HepG2 (cell line): ENCODE measurements around the gene LAMA5. TPM values are rescaled to one million over a fixed set of nuclear protein-coding genes. Genes with fewer than 3 reads are reported as not detected.

Source experiments
- GABPA ChIP-seq, 2 experiments: IDR thresholded peaks; 2 replicates each; pipeline ENCODE4 v1.6.1; 2011 to 2016; ENCODE audit warnings: low read depth in 2 of 2, low read length in 1 of 2, missing biosample characterization in 1 of 2, missing genetic modification characterization in 1 of 2
- MAFK ChIP-seq, 2 experiments: IDR thresholded peaks in 1 of 2; conservative IDR thresholded peaks in 1 of 2; 2 replicates each; pipeline ENCODE4 v1.6.1; 2011; ENCODE audit warnings: improper control_type of control experiment in 2 of 2, low read length in 2 of 2
- MTF1 ChIP-seq: sonication (generic); formaldehyde crosslinking; IDR thresholded peaks from 2 replicates; pipeline ENCODE4 v1.5.0; 2020; ENCODE audit warnings: missing genetic modification reagents
- NCOA1 ChIP-seq: sonication (generic); formaldehyde crosslinking; IDR thresholded peaks from 2 replicates; pipeline ENCODE4 v1.9.0; 2021; ENCODE audit warnings: missing genetic modification reagents
- NFIB ChIP-seq: sonication (generic); formaldehyde crosslinking; IDR thresholded peaks from 2 replicates; pipeline ENCODE4 v1.9.0; 2021; ENCODE audit warnings: missing genetic modification reagents, mild to moderate bottlenecking, borderline replicate concordance
- PRPF4 ChIP-seq: fragments of 200-400 bp; formaldehyde crosslinking; IDR thresholded peaks from 2 replicates; pipeline ENCODE4 v1.6.1; 2016; ENCODE audit warnings: low read length, low read depth; ENCODE audit not compliant: poor library complexity, severe bottlenecking
- SOX13 ChIP-seq, 3 experiments: fragments of 450-650 bp in 1 of 3; sonication (generic) in 1 of 3; formaldehyde crosslinking in 1 of 3; IDR thresholded peaks in 2 of 3; conservative IDR thresholded peaks in 1 of 3; 2 replicates each; pipeline versions ENCODE4 v1.5.0 to v1.6.1; 2016 to 2020; ENCODE audit warnings: antibody characterized with exemption in 1 of 3, mild to moderate bottlenecking in 1 of 3, missing compliant biosample characterization in 1 of 3, missing genetic modification reagents in 1 of 3, moderate library complexity in 1 of 3
- TBL1XR1 ChIP-seq: fragments of 150-350 bp; IDR thresholded peaks from 2 replicates; pipeline ENCODE4 v1.6.1; 2014; ENCODE audit warnings: borderline replicate concordance, low read length; ENCODE audit not compliant: partially characterized antibody
- TBP ChIP-seq: sonication (generic); formaldehyde crosslinking; IDR thresholded peaks from 2 replicates; pipeline ENCODE4 v1.5.0; 2020; ENCODE audit warnings: missing genetic modification reagents
- ZNF629 ChIP-seq: sonication (generic); formaldehyde crosslinking; conservative IDR thresholded peaks from 2 replicates; pipeline ENCODE4 v1.5.0; 2020; ENCODE audit warnings: missing genetic modification reagents
- ZNF652 ChIP-seq: IDR thresholded peaks from 2 replicates; pipeline ENCODE4 v1.6.1; 2016; ENCODE audit warnings: low read depth, borderline replicate concordance
- ZNF720 ChIP-seq: sonication (generic); formaldehyde crosslinking; IDR thresholded peaks from 2 replicates; pipeline ENCODE4 v1.4.0; 2020; ENCODE audit warnings: missing genetic modification reagents
- polyA plus RNA-seq, 8 experiments: library from polyadenylated mRNA; depleted of rRNA in 3 of 8; stranded (reverse) in 7 of 8; unstranded in 1 of 8; fragments of >200 nt; fragmentation: Illumina TruSeq in 4 of 8; extraction: Trizol in 4 of 8; gene quantifications; 2 replicates each; pipeline versions ENCODE4 v1.2.1 to v1.2.3, GENCODE V29; 2011 to 2016; ENCODE audit warnings: low read depth in 4 of 8, missing spikeins in 1 of 8, mixed read lengths in 1 of 8; ENCODE audit not compliant: insufficient read depth in 1 of 8
- total RNA-seq, 5 experiments: library from RNA; depleted of rRNA; stranded (reverse); fragments of >200 nt; fragmentation: Illumina TruSeq; extraction: Trizol; gene quantifications; 2 replicates each; pipeline ENCODE4 v1.2.3, GENCODE V29; 2016; ENCODE audit warnings: low read depth in 1 of 5
- TF ChIP-seq, protein P1 (sequence below): sonication (generic); formaldehyde crosslinking; IDR thresholded peaks from 2 replicates; pipeline ENCODE4 v1.4.0; 2020; ENCODE audit warnings: missing genetic modification reagents
- TF ChIP-seq, protein P2 (sequence below), 2 experiments: sonication (generic) in 1 of 2; formaldehyde crosslinking in 1 of 2; IDR thresholded peaks; 2 replicates each; pipeline versions ENCODE4 v1.4.0 to v1.6.1; 2016 to 2020; ENCODE audit warnings: borderline replicate concordance in 1 of 2, low read depth in 1 of 2, mild to moderate bottlenecking in 1 of 2, missing genetic modification reagents in 1 of 2

The LAMA5 gene
- total and polyA plus RNA-seq, 2 of the 13 experiments (the other 11 are each of a cell fraction or from before 2014, with no cell fraction given), result 21.0 to 44.7 TPM

DNA sequence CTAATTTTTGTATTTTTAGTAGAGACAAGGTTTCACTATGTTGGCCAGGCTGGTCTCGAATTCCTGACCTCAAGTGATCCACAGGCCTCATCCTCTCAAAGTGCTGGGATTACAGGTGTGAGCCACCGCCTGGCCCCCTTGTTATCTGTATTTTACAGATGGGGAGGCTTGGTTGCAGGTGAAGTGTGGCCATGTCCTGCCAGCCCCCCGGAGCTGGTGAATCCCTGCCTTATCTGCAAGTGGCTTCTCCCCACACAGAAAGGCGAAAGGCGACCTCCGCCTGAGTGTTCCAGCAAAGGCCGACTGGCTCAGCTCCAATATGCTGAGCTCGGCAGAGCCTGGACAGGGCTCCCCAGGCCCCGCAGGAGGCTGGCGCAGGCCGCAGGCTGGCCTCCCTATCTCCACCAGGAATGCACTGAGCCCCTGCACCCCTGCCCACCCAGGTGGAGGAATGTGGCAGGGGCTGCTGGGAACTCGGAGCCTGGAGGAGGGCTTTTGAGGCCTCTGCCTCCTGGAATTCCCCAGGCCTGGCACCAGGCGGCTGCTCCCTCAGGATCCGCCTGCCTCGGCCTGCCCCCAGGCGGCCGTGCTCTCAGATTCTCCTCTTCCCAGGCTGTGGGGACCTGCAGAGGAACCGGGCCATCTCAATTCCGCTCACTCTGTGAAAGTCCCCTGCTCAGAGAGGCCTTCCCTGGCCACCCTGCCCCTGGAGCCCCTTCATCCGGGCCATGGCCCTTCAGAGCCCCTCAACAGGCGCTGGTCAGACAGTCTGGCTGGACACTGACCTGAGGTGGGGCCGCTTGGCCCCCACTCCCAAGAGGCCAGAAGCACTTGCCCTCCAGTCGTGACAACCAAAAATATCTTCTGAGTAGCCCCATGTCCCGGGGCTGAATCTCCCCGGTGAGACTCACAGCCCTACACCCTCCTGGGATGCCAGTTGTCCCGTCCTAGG lies 9.3 kb upstream of the LAMA5 start (continued):
- no peak for TF ChIP-seq SOX13 (IDR thresholded peaks at IDR 0.05)
- peak in 1 of 2 experiments; percentile 14; a peak in 1 of 4 replicates for TF ChIP-seq SOX13 (CRISPR knock-in tag; conservative IDR thresholded peaks at IDR 0.05 in 1 of 2, IDR thresholded peaks at IDR 0.05 in 1 of 2)
- no peak for TF ChIP-seq ZNF652 (CRISPR knock-in tag)
- TF ChIP-seq, protein P1, sequence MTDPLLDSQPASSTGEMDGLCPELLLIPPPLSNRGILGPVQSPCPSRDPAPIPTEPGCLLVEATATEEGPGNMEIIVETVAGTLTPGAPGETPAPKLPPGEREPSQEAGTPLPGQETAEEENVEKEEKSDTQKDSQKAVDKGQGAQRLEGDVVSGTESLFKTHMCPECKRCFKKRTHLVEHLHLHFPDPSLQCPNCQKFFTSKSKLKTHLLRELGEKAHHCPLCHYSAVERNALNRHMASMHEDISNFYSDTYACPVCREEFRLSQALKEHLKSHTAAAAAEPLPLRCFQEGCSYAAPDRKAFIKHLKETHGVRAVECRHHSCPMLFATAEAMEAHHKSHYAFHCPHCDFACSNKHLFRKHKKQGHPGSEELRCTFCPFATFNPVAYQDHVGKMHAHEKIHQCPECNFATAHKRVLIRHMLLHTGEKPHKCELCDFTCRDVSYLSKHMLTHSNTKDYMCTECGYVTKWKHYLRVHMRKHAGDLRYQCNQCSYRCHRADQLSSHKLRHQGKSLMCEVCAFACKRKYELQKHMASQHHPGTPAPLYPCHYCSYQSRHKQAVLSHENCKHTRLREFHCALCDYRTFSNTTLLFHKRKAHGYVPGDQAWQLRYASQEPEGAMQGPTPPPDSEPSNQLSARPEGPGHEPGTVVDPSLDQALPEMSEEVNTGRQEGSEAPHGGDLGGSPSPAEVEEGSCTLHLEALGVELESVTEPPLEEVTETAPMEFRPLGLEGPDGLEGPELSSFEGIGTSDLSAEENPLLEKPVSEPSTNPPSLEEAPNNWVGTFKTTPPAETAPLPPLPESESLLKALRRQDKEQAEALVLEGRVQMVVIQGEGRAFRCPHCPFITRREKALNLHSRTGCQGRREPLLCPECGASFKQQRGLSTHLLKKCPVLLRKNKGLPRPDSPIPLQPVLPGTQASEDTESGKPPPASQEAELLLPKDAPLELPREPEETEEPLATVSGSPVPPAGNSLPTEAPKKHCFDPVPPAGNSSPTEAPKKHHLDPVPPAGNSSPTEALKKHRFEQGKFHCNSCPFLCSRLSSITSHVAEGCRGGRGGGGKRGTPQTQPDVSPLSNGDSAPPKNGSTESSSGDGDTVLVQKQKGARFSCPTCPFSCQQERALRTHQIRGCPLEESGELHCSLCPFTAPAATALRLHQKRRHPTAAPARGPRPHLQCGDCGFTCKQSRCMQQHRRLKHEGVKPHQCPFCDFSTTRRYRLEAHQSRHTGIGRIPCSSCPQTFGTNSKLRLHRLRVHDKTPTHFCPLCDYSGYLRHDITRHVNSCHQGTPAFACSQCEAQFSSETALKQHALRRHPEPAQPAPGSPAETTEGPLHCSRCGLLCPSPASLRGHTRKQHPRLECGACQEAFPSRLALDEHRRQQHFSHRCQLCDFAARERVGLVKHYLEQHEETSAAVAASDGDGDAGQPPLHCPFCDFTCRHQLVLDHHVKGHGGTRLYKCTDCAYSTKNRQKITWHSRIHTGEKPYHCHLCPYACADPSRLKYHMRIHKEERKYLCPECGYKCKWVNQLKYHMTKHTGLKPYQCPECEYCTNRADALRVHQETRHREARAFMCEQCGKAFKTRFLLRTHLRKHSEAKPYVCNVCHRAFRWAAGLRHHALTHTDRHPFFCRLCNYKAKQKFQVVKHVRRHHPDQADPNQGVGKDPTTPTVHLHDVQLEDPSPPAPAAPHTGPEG, result peak; percentile 77
- TF ChIP-seq PRPF4, result peak; percentile 59
- TF ChIP-seq ZNF629, result peak; percentile 57
- no peak for TF ChIP-seq MAFK (conservative IDR thresholded peaks at IDR 0.05 in 1 of 2, IDR thresholded peaks at IDR 0.05 in 1 of 2; ENCODE audit: low read length in 2 of 2)
- TF ChIP-seq TBL1XR1, result no peak
- TF ChIP-seq MTF1 (CRISPR knock-in tag), result peak; percentile 36; the same call in 1 of the 2 replicates
- TF ChIP-seq ZNF720 (CRISPR knock-in tag), result no peak
- TF ChIP-seq NFIB (CRISPR knock-in tag), result no peak
- no peak for TF ChIP-seq GABPA (IDR thresholded peaks at IDR 0.05; ENCODE audit: low read depth, low read length)
- TF ChIP-seq GABPA (CRISPR knock-in tag; IDR thresholded peaks at IDR 0.05; ENCODE audit: low read depth), result peak; percentile 68
- 0 out of 2 replicates have a peak, but pooled peaks have one; percentile 8 for TF ChIP-seq TBP
- TF ChIP-seq, protein P2, sequence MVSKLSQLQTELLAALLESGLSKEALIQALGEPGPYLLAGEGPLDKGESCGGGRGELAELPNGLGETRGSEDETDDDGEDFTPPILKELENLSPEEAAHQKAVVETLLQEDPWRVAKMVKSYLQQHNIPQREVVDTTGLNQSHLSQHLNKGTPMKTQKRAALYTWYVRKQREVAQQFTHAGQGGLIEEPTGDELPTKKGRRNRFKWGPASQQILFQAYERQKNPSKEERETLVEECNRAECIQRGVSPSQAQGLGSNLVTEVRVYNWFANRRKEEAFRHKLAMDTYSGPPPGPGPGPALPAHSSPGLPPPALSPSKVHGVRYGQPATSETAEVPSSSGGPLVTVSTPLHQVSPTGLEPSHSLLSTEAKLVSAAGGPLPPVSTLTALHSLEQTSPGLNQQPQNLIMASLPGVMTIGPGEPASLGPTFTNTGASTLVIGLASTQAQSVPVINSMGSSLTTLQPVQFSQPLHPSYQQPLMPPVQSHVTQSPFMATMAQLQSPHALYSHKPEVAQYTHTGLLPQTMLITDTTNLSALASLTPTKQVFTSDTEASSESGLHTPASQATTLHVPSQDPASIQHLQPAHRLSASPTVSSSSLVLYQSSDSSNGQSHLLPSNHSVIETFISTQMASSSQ (IDR thresholded peaks at IDR 0.05; ENCODE audit: low read depth), result no peak
- TF ChIP-seq, protein P2 (CRISPR knock-in tag; IDR thresholded peaks at IDR 0.05; ENCODE audit: borderline replicate concordance), result peak; percentile 47; the same call in 1 of the 2 replicates
- TF ChIP-seq NCOA1, result 0 out of 2 replicates have a peak, but pooled peaks have one; percentile 79
